Activated CD4-positive, alpha-beta T cell treated with anti-CD3 and anti-CD28 coated beads, Interleukin-2, amount 10 ng/mL, durations not matched to agents 7 days and 5 days (primary cell): Measurements from ENCODE around the gene ROCK1. TPM values are rescaled to one million over a fixed set of nuclear protein-coding genes. Genes with fewer than 3 reads are reported as not detected.

Experiments used
- CTCF ChIA-PET: fragments of 350-600 bp; sonication (Branson Sonifier 250); formaldehyde crosslinking; loops from one replicate; lab custom pipeline; 2021; ENCODE audit warnings: antibody characterized with exemption; lab: Charles Lee
- POLR2A ChIA-PET: fragments of 350-600 bp; sonication (Branson Sonifier 250); formaldehyde crosslinking; loops from one replicate; lab custom pipeline; 2021; ENCODE audit warnings: antibody characterized with exemption; lab: Charles Lee
- DNase-seq: peaks from one replicate; pipeline ENCODE4 v3.0.0-alpha.2; 2020
- H3K27ac Mint-ChIP-seq: one replicate; pipeline ENCODE4 v1.8.0; 2021; ENCODE audit warnings: mild to moderate bottlenecking, moderate library complexity, mixed read lengths
- H3K27me3 Mint-ChIP-seq: one replicate; pipeline ENCODE4 v1.8.0; 2021; ENCODE audit warnings: mixed read lengths
- H3K36me3 Mint-ChIP-seq: one replicate; pipeline ENCODE4 v1.8.0; 2021; ENCODE audit warnings: low read depth, mixed read lengths
- H3K4me1 Mint-ChIP-seq: one replicate; pipeline ENCODE4 v1.8.0; 2021; ENCODE audit warnings: mixed read lengths
- H3K4me3 Mint-ChIP-seq: one replicate; pipeline ENCODE4 v1.8.0; 2021; ENCODE audit warnings: mild to moderate bottlenecking, moderate library complexity, mixed read lengths
- H3K9me3 Mint-ChIP-seq: one replicate; pipeline ENCODE4 v1.8.0; 2021; ENCODE audit warnings: mixed read lengths
- total RNA-seq, 2 experiments: library from RNA; stranded (reverse); gene quantifications; one replicate each; pipeline ENCODE4 v1.2.3, GENCODE V29; 2021

The ROCK1 gene
- total RNA-seq, 2 experiments from 2014 or later: 67.2 to 67.3 TPM

- no peak for DNase-seq
- H3K4me1 Mint-ChIP-seq: peaks cover 1% of the 10 kb centered on the region
- no peak overlapping the region for H3K4me3 Mint-ChIP-seq
- POLR2A ChIA-PET: no interaction called here
- no peak overlapping the region for H3K27ac Mint-ChIP-seq
- H3K36me3 Mint-ChIP-seq: peaks cover 27% of the 10 kb centered on the region
- H3K9me3 Mint-ChIP-seq: no peaks in the 10 kb centered on the region
- CTCF ChIA-PET: no interaction called here
- no peaks in the 10 kb centered on the region for H3K27me3 Mint-ChIP-seq
Observed at GRCh38 chr18:21064347-21064746, 47.3 kb downstream of the ROCK1 start.

GRCh38 chr18:21063011-21063410 lies 48.6 kb downstream of the ROCK1 start:
- Mint-ChIP-seq H3K4me1 (peaks cover 1% of the 10 kb centered on the region), H3K27ac (no peak overlapping the region), H3K27me3 (no peaks in the 10 kb centered on the region), H3K36me3 (peaks cover 21% of the 10 kb centered on the region), H3K9me3 (no peaks in the 10 kb centered on the region), H3K4me3 (no peak overlapping the region)
- CTCF ChIA-PET: interaction anchor here (1.4 kb wide), 1 partner anchor 14 kb away, joined by 3 read pairs; no protein-coding TSS in a partner anchor
- no peak for DNase-seq
- POLR2A ChIA-PET: no interaction called here

- no peaks in the 10 kb centered on the region for H3K9me3 Mint-ChIP-seq
- H3K27me3 Mint-ChIP-seq: no peaks in the 10 kb centered on the region
- no peak overlapping the region for H3K4me3 Mint-ChIP-seq
- H3K36me3 Mint-ChIP-seq: peaks cover 10% of the 10 kb centered on the region
- POLR2A ChIA-PET: no interaction called here
- peaks cover 2% of the 10 kb centered on the region for H3K4me1 Mint-ChIP-seq
- DNase-seq: no peak
- no peak overlapping the region for H3K27ac Mint-ChIP-seq
- CTCF ChIA-PET: no interaction called here
Observed at GRCh38 chr18:21057112-21057511, 54.5 kb downstream of the ROCK1 start.

GRCh38 chr18:21056545-21056944 lies 55.1 kb downstream of the ROCK1 start:
- no peak overlapping the region for H3K27ac Mint-ChIP-seq
- H3K9me3 Mint-ChIP-seq: no peaks in the 10 kb centered on the region
- ChIA-PET CTCF (interaction anchor here (0.6 kb wide), 1 partner anchor 22 kb away, joined by 3 read pairs; no protein-coding TSS in a partner anchor), POLR2A (no interaction called here)
- no peak overlapping the region for H3K4me3 Mint-ChIP-seq
- no peaks in the 10 kb centered on the region for H3K27me3 Mint-ChIP-seq
- DNase-seq: no peak
- H3K4me1 Mint-ChIP-seq: peaks cover 3% of the 10 kb centered on the region
- H3K36me3 Mint-ChIP-seq: peaks cover 4% of the 10 kb centered on the region

GRCh38 chr18:21054252-21054821 lies 57.3 kb downstream of the ROCK1 start:
- H3K4me3 Mint-ChIP-seq: no peak overlapping the region
- ChIA-PET POLR2A (no interaction called here), CTCF (interaction anchor here (1.0 to 2.0 kb wide), 2 partner anchors 8 to 41 kb away, joined by 3 to 6 read pairs; no protein-coding TSS in a partner anchor)
- H3K36me3 Mint-ChIP-seq: no peaks in the 10 kb centered on the region
- no peak overlapping the region for H3K27ac Mint-ChIP-seq
- no peaks in the 10 kb centered on the region for H3K27me3 Mint-ChIP-seq
- no peak for DNase-seq
- H3K9me3 Mint-ChIP-seq: no peaks in the 10 kb centered on the region
- peaks cover 11% of the 10 kb centered on the region for H3K4me1 Mint-ChIP-seq

- no peaks in the 10 kb centered on the region for H3K27me3 Mint-ChIP-seq
- no peaks in the 10 kb centered on the region for H3K9me3 Mint-ChIP-seq
- H3K4me1 Mint-ChIP-seq: peaks cover 14% of the 10 kb centered on the region
- H3K4me3 Mint-ChIP-seq: no peak overlapping the region
- DNase-seq: no peak
- CTCF ChIA-PET: interaction anchor here (0.7 kb wide), 2 partner anchors 18 to 147 kb away, joined by 3 to 4 read pairs; no protein-coding TSS in a partner anchor
- POLR2A ChIA-PET: no interaction called here
- H3K36me3 Mint-ChIP-seq: peaks cover under 1% of the 10 kb centered on the region
- H3K27ac Mint-ChIP-seq: no peak overlapping the region
Observed at GRCh38 chr18:21053127-21053526, 58.5 kb downstream of the ROCK1 start.

- Mint-ChIP-seq H3K9me3 (no peaks in the 10 kb centered on the region), H3K4me3 (no peak overlapping the region), H3K27ac (no peak overlapping the region), H3K27me3 (no peaks in the 10 kb centered on the region), H3K4me1 (peaks cover 14% of the 10 kb centered on the region), H3K36me3 (peaks cover 4% of the 10 kb centered on the region)
- DNase-seq: no peak
- ChIA-PET CTCF (interaction anchor here (0.7 kb wide), 2 partner anchors 19 to 147 kb away, joined by 3 to 4 read pairs; no protein-coding TSS in a partner anchor), POLR2A (no interaction called here)
Observed at GRCh38 chr18:21052385-21052784, 59.2 kb downstream of the ROCK1 start.

GRCh38 chr18:21051620-21052019 lies 60.0 kb downstream of the ROCK1 start:
- Mint-ChIP-seq H3K36me3 (peaks cover 11% of the 10 kb centered on the region), H3K4me1 (peaks cover 14% of the 10 kb centered on the region), H3K27me3 (no peaks in the 10 kb centered on the region), H3K27ac (no peak overlapping the region), H3K4me3 (no peak overlapping the region), H3K9me3 (no peaks in the 10 kb centered on the region)
- CTCF ChIA-PET: no interaction called here
- POLR2A ChIA-PET: no interaction called here
- DNase-seq: no peak

GRCh38 chr18:21049306-21049705 lies 62.3 kb downstream of the ROCK1 start:
- ChIA-PET CTCF (interaction anchor here (0.6 kb wide), 2 partner anchors 14 to 41 kb away, joined by 3 read pairs; no protein-coding TSS in a partner anchor), POLR2A (no interaction called here)
- peaks cover 19% of the 10 kb centered on the region for H3K36me3 Mint-ChIP-seq
- peaks cover 16% of the 10 kb centered on the region for H3K4me1 Mint-ChIP-seq
- H3K27me3 Mint-ChIP-seq: no peaks in the 10 kb centered on the region
- no peak overlapping the region for H3K27ac Mint-ChIP-seq
- H3K9me3 Mint-ChIP-seq: no peaks in the 10 kb centered on the region
- no peak for DNase-seq
- H3K4me3 Mint-ChIP-seq: no peak overlapping the region

- Mint-ChIP-seq H3K9me3 (no peaks in the 10 kb centered on the region), H3K27ac (no peak overlapping the region), H3K4me3 (no peak overlapping the region), H3K27me3 (no peaks in the 10 kb centered on the region), H3K4me1 (peaks cover 17% of the 10 kb centered on the region), H3K36me3 (peaks cover 22% of the 10 kb centered on the region)
- ChIA-PET POLR2A (no interaction called here), CTCF (no interaction called here)
- no peak for DNase-seq
Observed at GRCh38 chr18:21047126-21047525, 64.5 kb downstream of the ROCK1 start.

- CTCF ChIA-PET: no interaction called here
- Mint-ChIP-seq H3K27ac (no peak overlapping the region), H3K4me1 (peaks cover 2% of the 10 kb centered on the region), H3K9me3 (no peaks in the 10 kb centered on the region), H3K4me3 (no peak overlapping the region), H3K36me3 (peaks cover 31% of the 10 kb centered on the region), H3K27me3 (no peaks in the 10 kb centered on the region)
- no peak for DNase-seq
- POLR2A ChIA-PET: no interaction called here
Observed at GRCh38 chr18:21040466-21040865, 71.1 kb downstream of the ROCK1 start.

GRCh38 chr18:21038201-21038600 lies 73.4 kb downstream of the ROCK1 start:
- H3K9me3 Mint-ChIP-seq: peaks cover 2% of the 10 kb centered on the region
- no peak overlapping the region for H3K4me3 Mint-ChIP-seq
- ChIA-PET CTCF (interaction anchor here (1.0 kb wide), 1 partner anchor 9 kb away, joined by 4 read pairs; no protein-coding TSS in a partner anchor), POLR2A (no interaction called here)
- no peaks in the 10 kb centered on the region for H3K4me1 Mint-ChIP-seq
- DNase-seq: no peak
- no peaks in the 10 kb centered on the region for H3K27me3 Mint-ChIP-seq
- no peak overlapping the region for H3K27ac Mint-ChIP-seq
- H3K36me3 Mint-ChIP-seq: peaks cover 37% of the 10 kb centered on the region

- POLR2A ChIA-PET: no interaction called here
- no peak for DNase-seq
- H3K27ac Mint-ChIP-seq: no peak overlapping the region
- H3K27me3 Mint-ChIP-seq: no peaks in the 10 kb centered on the region
- H3K4me3 Mint-ChIP-seq: no peak overlapping the region
- CTCF ChIA-PET: interaction anchor here (0.8 to 0.9 kb wide), 2 partner anchors 15 to 24 kb away, joined by 4 to 5 read pairs; no protein-coding TSS in a partner anchor
- no peaks in the 10 kb centered on the region for H3K4me1 Mint-ChIP-seq
- peaks cover 15% of the 10 kb centered on the region for H3K9me3 Mint-ChIP-seq
- H3K36me3 Mint-ChIP-seq: peaks cover 54% of the 10 kb centered on the region
Observed at GRCh38 chr18:21031845-21032244, 79.8 kb downstream of the ROCK1 start.
